ENCODE results near the gene GLT1D1.

DNA sequence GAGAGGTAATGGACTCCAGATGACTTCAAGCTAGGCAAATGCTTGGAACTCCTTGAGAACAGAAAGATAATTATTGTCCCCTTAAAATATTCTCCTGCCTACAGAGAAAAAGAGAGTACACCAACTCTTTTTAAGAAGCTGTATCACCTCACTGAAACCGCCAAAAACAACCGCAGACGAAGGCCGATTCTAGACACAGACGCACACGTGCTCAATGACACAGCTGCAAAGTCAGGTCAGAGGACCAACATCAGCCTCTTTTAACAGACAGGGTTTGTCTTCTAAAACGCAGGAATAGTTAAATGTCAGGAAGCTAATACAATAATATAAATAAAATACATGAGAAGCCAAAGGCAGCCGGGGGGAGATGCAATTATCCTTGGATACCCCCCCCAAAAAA lies 48.5 kb upstream of the GLT1D1 start:
- TF ChIP-seq, protein P1, sequence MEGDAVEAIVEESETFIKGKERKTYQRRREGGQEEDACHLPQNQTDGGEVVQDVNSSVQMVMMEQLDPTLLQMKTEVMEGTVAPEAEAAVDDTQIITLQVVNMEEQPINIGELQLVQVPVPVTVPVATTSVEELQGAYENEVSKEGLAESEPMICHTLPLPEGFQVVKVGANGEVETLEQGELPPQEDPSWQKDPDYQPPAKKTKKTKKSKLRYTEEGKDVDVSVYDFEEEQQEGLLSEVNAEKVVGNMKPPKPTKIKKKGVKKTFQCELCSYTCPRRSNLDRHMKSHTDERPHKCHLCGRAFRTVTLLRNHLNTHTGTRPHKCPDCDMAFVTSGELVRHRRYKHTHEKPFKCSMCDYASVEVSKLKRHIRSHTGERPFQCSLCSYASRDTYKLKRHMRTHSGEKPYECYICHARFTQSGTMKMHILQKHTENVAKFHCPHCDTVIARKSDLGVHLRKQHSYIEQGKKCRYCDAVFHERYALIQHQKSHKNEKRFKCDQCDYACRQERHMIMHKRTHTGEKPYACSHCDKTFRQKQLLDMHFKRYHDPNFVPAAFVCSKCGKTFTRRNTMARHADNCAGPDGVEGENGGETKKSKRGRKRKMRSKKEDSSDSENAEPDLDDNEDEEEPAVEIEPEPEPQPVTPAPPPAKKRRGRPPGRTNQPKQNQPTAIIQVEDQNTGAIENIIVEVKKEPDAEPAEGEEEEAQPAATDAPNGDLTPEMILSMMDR (IDR thresholded peaks at IDR 0.05; ENCODE audit: low read length): no peak
- TF ChIP-seq EZH2 (optimal IDR thresholded peaks at IDR 0.05; ENCODE audit: low read depth, low read length): no peak

Measured in MM.1S (cell line).